Panc1 (cell line): ENCODE measurements around the gene PLEKHA8. TPM values are rescaled to one million over a fixed set of nuclear protein-coding genes. Genes with fewer than 3 reads are reported as not detected.

Source experiments
- ATAC-seq: fragments of 200-7000 bp; cut with Tn5 transposase; 2 replicates; pipeline ENCODE4 v1.9.1; 2020; ENCODE audit warnings: mild to moderate bottlenecking, moderate library complexity
- BruUV-seq: library from RNA; stranded (reverse); fragments of 400-500 nt; replicated peaks from 2 replicates; lab custom pipeline; 2021; lab: Mats Ljungman, UMichigan
- CTCF ChIA-PET: fragments of 300-600 bp; sonication (Branson Sonifier 250); formaldehyde crosslinking; loops from one replicate; lab custom pipeline; 2022; ENCODE audit warnings: antibody characterized with exemption; lab: Charles Lee
- POLR2A ChIA-PET: fragments of 300-600 bp; sonication (Branson Sonifier 250); formaldehyde crosslinking; loops from one replicate; lab custom pipeline; 2022; ENCODE audit warnings: antibody characterized with exemption; lab: Charles Lee
- DNase-seq: peaks from one replicate; pipeline ENCODE4 v3.0.0-alpha.2; 2010; ENCODE audit warnings: low read depth, low spot score
- H3K27ac ChIP-seq: 2 replicates; pipeline ENCODE4 v1.5.1; 2011; ENCODE audit warnings: mild to moderate bottlenecking, low read length, inconsistent platforms
- H3K27me3 ChIP-seq: fragments of 200-500 bp; sonication (Bioruptor generic); 2 replicates; pipeline ENCODE4 v1.6.0; 2014; ENCODE audit warnings: low read length, inconsistent platforms; ENCODE audit not compliant: control insufficient read depth, insufficient read depth
- H3K36me3 ChIP-seq: fragments of 200-500 bp; sonication (Bioruptor generic); 2 replicates; pipeline ENCODE4 v1.5.1; 2014; ENCODE audit warnings: inconsistent platforms, mild to moderate bottlenecking, low read length, moderate library complexity; ENCODE audit not compliant: control insufficient read depth, insufficient read depth
- H3K4me1 ChIP-seq: 2 replicates; pipeline ENCODE4 v1.5.1; 2011; ENCODE audit warnings: inconsistent platforms, mild to moderate bottlenecking, low read length, moderate library complexity; ENCODE audit not compliant: control insufficient read depth, insufficient read depth
- H3K4me3 ChIP-seq, 2 experiments: 2 replicates each; pipeline ENCODE4 v1.5.1; 2011 to 2012; ENCODE audit warnings: low read depth in 2 of 2, low read length in 2 of 2, mild to moderate bottlenecking in 2 of 2, inconsistent platforms in 1 of 2, moderate library complexity in 1 of 2
- H3K9me3 ChIP-seq: fragments of 200-500 bp; sonication (Bioruptor generic); 2 replicates; pipeline ENCODE4 v1.5.1; 2014; ENCODE audit warnings: low read depth, mild to moderate bottlenecking, inconsistent platforms, low read length, moderate library complexity; ENCODE audit not compliant: control insufficient read depth, insufficient read depth
- POLR2AphosphoS5 ChIP-seq: IDR thresholded peaks from 2 replicates; pipeline ENCODE4 v1.6.1; 2012; ENCODE audit warnings: mild to moderate bottlenecking, low read depth, low read length, moderate library complexity
- SIN3A ChIP-seq: IDR thresholded peaks from 2 replicates; pipeline ENCODE4 v1.6.1; 2012; ENCODE audit warnings: low read depth, mild to moderate bottlenecking, low read length, moderate library complexity, borderline replicate concordance; ENCODE audit not compliant: insufficient read depth
- TCF7L2 ChIP-seq: IDR thresholded peaks from 2 replicates; pipeline ENCODE4 v1.6.1; 2011; ENCODE audit warnings: mild to moderate bottlenecking, low read depth, low read length, inconsistent platforms
- in situ Hi-C: cut with HindIII; loops from 2 replicates; pipeline ENCODE4 v1.10.0; 2016; ENCODE audit warnings: low sequenced_read_pairs, low pct_unique_long_range_greater_than_20kb
- intact Hi-C: fragments of 100-400 bp; cut with micrococcal nuclease; formaldehyde crosslinking; loops from one replicate; pipeline ENCODE4 v1.10.0; 2022; ENCODE audit not compliant: unreplicated experiment
- total RNA-seq: library from RNA; stranded (reverse); gene quantifications from one replicate; pipeline ENCODE4 v1.2.1, GENCODE V29; 2021; ENCODE audit not compliant: unreplicated experiment
- TF ChIP-seq, protein P1 (sequence below), 2 experiments: IDR thresholded peaks; 2 replicates each; pipeline ENCODE4 v1.6.1; 2011 to 2012; ENCODE audit warnings: low read depth in 2 of 2, control low read depth in 1 of 2, low read length in 1 of 2, mild to moderate bottlenecking in 1 of 2, moderate library complexity in 1 of 2; ENCODE audit not compliant: insufficient read depth in 1 of 2
- TF ChIP-seq, protein P2 (sequence below): fragments of 450-650 bp; IDR thresholded peaks from 2 replicates; pipeline ENCODE4 v1.5.1; 2017; ENCODE audit warnings: mild to moderate bottlenecking

The PLEKHA8 gene
- total RNA-seq, 1 experiment from 2014 or later: 20.7 TPM

DNA sequence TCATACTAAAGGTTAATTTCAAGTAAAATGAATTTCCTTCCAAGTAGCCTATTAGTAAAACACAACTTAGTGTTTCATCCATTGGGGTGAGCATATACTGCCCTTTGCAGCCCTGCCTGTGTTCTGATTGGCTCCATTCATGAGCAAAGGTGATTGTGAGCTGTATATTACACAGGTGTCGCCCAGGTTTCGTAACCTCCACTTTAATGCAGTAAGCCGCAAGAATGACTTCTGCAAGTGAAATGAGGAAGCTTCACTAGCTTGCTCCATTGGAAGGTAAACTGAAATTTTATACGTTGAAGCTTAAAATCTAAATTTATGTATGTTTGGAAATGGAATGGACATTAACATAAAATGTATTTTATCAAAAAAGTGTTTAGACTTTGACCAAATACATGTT lies 131.0 kb downstream of the PLEKHA8 start:
- intact Hi-C loops (no loop called here), in situ Hi-C loops (no loop called here)
- Histone ChIP-seq H3K27ac (no peak overlapping the region), H3K9me3 (no peaks in the 10 kb centered on the region), H3K4me3 (no peak overlapping the region), H3K4me1 (peaks cover 10% of the 10 kb centered on the region), H3K36me3 (no peaks in the 10 kb centered on the region), H3K27me3 (peaks cover 2% of the 10 kb centered on the region; the same call in 1 of the 2 replicates)
- ChIA-PET POLR2A (no interaction called here), CTCF (interaction anchor here (0.7 kb wide), 1 partner anchor 25 kb away, joined by 3 read pairs; no protein-coding TSS in a partner anchor)
- no TSS peak for BruUV-seq
- ATAC-seq (no peak), DNase-seq (no peak)
- TF ChIP-seq SIN3A: no peak
- no peak for TF ChIP-seq POLR2AphosphoS5
- no peak for TF ChIP-seq TCF7L2
- TF ChIP-seq, protein P1, sequence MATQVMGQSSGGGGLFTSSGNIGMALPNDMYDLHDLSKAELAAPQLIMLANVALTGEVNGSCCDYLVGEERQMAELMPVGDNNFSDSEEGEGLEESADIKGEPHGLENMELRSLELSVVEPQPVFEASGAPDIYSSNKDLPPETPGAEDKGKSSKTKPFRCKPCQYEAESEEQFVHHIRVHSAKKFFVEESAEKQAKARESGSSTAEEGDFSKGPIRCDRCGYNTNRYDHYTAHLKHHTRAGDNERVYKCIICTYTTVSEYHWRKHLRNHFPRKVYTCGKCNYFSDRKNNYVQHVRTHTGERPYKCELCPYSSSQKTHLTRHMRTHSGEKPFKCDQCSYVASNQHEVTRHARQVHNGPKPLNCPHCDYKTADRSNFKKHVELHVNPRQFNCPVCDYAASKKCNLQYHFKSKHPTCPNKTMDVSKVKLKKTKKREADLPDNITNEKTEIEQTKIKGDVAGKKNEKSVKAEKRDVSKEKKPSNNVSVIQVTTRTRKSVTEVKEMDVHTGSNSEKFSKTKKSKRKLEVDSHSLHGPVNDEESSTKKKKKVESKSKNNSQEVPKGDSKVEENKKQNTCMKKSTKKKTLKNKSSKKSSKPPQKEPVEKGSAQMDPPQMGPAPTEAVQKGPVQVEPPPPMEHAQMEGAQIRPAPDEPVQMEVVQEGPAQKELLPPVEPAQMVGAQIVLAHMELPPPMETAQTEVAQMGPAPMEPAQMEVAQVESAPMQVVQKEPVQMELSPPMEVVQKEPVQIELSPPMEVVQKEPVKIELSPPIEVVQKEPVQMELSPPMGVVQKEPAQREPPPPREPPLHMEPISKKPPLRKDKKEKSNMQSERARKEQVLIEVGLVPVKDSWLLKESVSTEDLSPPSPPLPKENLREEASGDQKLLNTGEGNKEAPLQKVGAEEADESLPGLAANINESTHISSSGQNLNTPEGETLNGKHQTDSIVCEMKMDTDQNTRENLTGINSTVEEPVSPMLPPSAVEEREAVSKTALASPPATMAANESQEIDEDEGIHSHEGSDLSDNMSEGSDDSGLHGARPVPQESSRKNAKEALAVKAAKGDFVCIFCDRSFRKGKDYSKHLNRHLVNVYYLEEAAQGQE (IDR thresholded peaks at IDR 0.05; ENCODE audit: insufficient read depth in 1 of 2, low read depth in 2 of 2, low read length in 1 of 2): no peak
- TF ChIP-seq, protein P2, sequence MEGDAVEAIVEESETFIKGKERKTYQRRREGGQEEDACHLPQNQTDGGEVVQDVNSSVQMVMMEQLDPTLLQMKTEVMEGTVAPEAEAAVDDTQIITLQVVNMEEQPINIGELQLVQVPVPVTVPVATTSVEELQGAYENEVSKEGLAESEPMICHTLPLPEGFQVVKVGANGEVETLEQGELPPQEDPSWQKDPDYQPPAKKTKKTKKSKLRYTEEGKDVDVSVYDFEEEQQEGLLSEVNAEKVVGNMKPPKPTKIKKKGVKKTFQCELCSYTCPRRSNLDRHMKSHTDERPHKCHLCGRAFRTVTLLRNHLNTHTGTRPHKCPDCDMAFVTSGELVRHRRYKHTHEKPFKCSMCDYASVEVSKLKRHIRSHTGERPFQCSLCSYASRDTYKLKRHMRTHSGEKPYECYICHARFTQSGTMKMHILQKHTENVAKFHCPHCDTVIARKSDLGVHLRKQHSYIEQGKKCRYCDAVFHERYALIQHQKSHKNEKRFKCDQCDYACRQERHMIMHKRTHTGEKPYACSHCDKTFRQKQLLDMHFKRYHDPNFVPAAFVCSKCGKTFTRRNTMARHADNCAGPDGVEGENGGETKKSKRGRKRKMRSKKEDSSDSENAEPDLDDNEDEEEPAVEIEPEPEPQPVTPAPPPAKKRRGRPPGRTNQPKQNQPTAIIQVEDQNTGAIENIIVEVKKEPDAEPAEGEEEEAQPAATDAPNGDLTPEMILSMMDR: no peak

- no peak overlapping the region for H3K4me3 ChIP-seq
- intact Hi-C loops: loop anchor here (5.0 kb wide), 3 partner anchors 118 to 403 kb away; no protein-coding TSS in a partner anchor
- no peaks in the 10 kb centered on the region for H3K9me3 ChIP-seq
- no TSS peak for BruUV-seq
- TF ChIP-seq SIN3A (no peak), POLR2AphosphoS5 (no peak), TCF7L2 (no peak)
- TF ChIP-seq, protein P1 (IDR thresholded peaks at IDR 0.05; ENCODE audit: insufficient read depth in 1 of 2, low read depth in 2 of 2, low read length in 1 of 2): no peak
- TF ChIP-seq, protein P2: peak; percentile 25
- no peak for DNase-seq
- ATAC-seq: peak; percentile 79
- in situ Hi-C loops: no loop called here
- H3K4me1 ChIP-seq: peaks cover 10% of the 10 kb centered on the region
- H3K27ac ChIP-seq: no peak overlapping the region
- ChIA-PET CTCF (no interaction called here), POLR2A (interaction anchor here (0.5 kb wide), 1 partner anchor 306 kb away, joined by 3 read pairs; no protein-coding TSS in a partner anchor)
- H3K36me3 ChIP-seq: no peaks in the 10 kb centered on the region
- H3K27me3 ChIP-seq: peaks cover 2% of the 10 kb centered on the region; the same call in 1 of the 2 replicates
Observed at GRCh38 chr7:30159698-30160143, 131.5 kb downstream of the PLEKHA8 start.
